Measurements from ENCODE around the gene RITA1.

GRCh38 chr12:113140706-113141105, 44.8 kb upstream of the RITA1 start:
- TF ChIP-seq EZH2 (IDR thresholded peaks at IDR 0.05; ENCODE audit: borderline replicate concordance, insufficient read depth, low read depth, low read length, poor library complexity, severe bottlenecking) (no peak), CTCF (IDR thresholded peaks at IDR 0.05) (no peak)
